ENCODE measurements around the gene CCDC24. TPM values are rescaled to one million over a fixed set of nuclear protein-coding genes. Genes with fewer than 3 reads are reported as not detected.

The CCDC24 gene
- total and polyA plus RNA-seq, 2 of the 4 experiments (the other 2 are of a cell fraction): 1.4 to 4.6 TPM

DNA sequence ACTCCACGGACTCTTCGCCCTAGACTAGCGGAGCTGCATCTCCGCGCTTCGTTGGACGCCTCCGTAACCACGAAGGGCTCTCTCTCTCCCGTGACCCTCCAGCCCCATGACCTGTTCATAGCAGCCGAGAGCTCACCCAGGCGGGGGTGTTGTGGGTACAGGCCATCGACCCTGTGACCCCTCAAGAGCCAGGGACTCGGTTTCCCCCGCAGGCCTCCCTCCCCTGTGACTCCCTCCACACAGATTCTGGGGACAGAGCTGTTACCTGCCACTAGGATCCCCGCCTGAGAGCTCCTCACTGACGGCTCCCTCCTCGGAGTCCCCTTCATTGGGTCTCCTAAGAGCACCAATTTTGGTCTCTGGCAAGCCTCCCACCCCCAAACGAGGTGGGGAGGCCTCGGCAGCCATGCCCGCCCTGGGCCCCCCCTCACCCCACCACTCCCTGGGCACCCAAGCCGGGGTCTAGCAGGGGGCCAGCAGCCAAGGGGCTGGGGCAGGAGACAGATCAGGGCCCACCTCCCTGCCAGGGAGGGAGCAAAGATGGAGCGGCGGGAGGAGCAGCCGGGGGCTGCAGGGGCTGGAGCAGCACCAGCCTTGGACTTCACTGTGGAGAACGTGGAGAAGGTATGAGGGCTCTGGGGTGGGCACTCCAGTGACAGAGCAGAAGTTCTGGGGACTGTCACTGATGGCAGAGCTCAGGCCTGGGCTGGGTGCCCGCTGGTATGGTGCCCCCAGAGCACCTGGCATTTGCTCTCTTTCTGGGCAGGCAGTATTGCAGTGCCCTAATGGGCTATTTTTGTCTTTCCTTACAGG is 44.1 kb upstream of the CCDC24 start:
- H3K23ac ChIP-seq (ENCODE audit: low read depth, low read length): peak overlapping the region; percentile 86; the same call in 1 of the 2 replicates
- H2AK5ac ChIP-seq (ENCODE audit: low read depth, low read length): peak overlapping the region; percentile 93
- H3K79me1 ChIP-seq (ENCODE audit: low read depth in 1 of 2, low read length in 2 of 2): peaks cover 13 to 53% of the 10 kb centered on the region in 2 experiments
- DNase-seq: no peak
- no peaks in the 10 kb centered on the region for H3K27me3 ChIP-seq (ENCODE audit: control insufficient read depth, insufficient read depth, low read length)
- peak overlapping the region; percentile 87 for H4K5ac ChIP-seq (ENCODE audit: low read depth, low read length)
- in situ Hi-C loops (cut with MboI; ENCODE audit: low sequenced_read_pairs) (no loop called here), intact Hi-C loops (cut with micrococcal nuclease) (loop anchor here (2.0 kb wide), 1 partner anchor 22 kb away; no protein-coding TSS in a partner anchor), dilution Hi-C loops (cut with HindIII; ENCODE audit: low sequenced_read_pairs, unreplicated experiment) (no loop called here)
- H2AFZ ChIP-seq (replicated peaks; ENCODE audit: low read length, poor library complexity): peak overlapping the region; percentile 96
- 40% methylated on average over 1 of the region's 27 CpGs; no CpG with 5 or more reads in 1 of the 2 experiments for WGBS, 2 experiments (ENCODE audit: extremely low coverage in 2 of 2, insufficient read length in 1 of 2)
- H2BK5ac ChIP-seq (ENCODE audit: low read depth, low read length, poor library complexity, severe bottlenecking): peak overlapping the region; percentile 98
- H2BK15ac ChIP-seq (ENCODE audit: low read depth, low read length): peak overlapping the region; percentile 99; the same call in 1 of the 3 replicates
- ChIA-PET POLR2A (ENCODE audit: unreplicated experiment) (no interaction called here), CTCF (interaction anchor here (2.1 to 3.5 kb wide), 2 partner anchors 13 to 184 kb away, joined by 10 to 21 read pairs; no protein-coding TSS in a partner anchor)
- peak overlapping the region; percentile 17; the same call in 1 of the 2 replicates for H2BK120ac ChIP-seq (ENCODE audit: low read depth, low read length)
- 0 out of 2 replicates have a peak, but pooled peaks have one; percentile 0 for ATAC-seq (ENCODE audit: low read depth)
- H4K91ac ChIP-seq (ENCODE audit: insufficient read depth, low read depth, low read length): peak overlapping the region; percentile 87; the same call in 1 of the 2 replicates
- peak overlapping the region; percentile 95 for H3K56ac ChIP-seq (ENCODE audit: extremely low read depth, insufficient read depth, low read length)
- peak overlapping the region; percentile 83 for H3K4ac ChIP-seq (ENCODE audit: low read depth, low read length)
- H4K8ac ChIP-seq (ENCODE audit: low read depth in 2 of 2, low read length in 2 of 2): peak overlapping the region; percentile 93 to 99
- peak overlapping the region; percentile 98 for H2AK9ac ChIP-seq (replicated peaks; ENCODE audit: low read depth, low read length, poor library complexity)
- H4K20me1 ChIP-seq (ENCODE audit: insufficient read depth, low read length): no peaks in the 10 kb centered on the region
- H3K4me2 ChIP-seq (ENCODE audit: low read depth, low read length): peak overlapping the region; percentile 81
- peak overlapping the region; percentile 96 for H3K9ac ChIP-seq (ENCODE audit: low read depth, low read length)
- H3K18ac ChIP-seq (ENCODE audit: low read depth, low read length): peak overlapping the region; percentile 18; the same call in 1 of the 2 replicates
- peaks cover 15% of the 10 kb centered on the region for H3K4me1 ChIP-seq (ENCODE audit: control insufficient read depth, insufficient read depth, low read length)
- no TSS peak for BruUV-seq (replicated peaks)
- no peaks in the 10 kb centered on the region for H3K9me3 ChIP-seq (ENCODE audit: control insufficient read depth, insufficient read depth, low read length)
- H2BK20ac ChIP-seq (ENCODE audit: low read depth, low read length): no peak overlapping the region
- peak overlapping the region; percentile 98 for H3K14ac ChIP-seq (replicated peaks; ENCODE audit: low read depth, low read length)
- peak overlapping the region; percentile 97 for H3K27ac ChIP-seq (ENCODE audit: insufficient read depth, low read length)
- H3K4me3 ChIP-seq (ENCODE audit: insufficient read depth, low read depth, low read length): peak overlapping the region; percentile 67
- peaks cover 14% of the 10 kb centered on the region for H3K9me1 ChIP-seq (ENCODE audit: insufficient read depth, low read length)
- peaks cover 5% of the 10 kb centered on the region for H3K36me3 ChIP-seq (ENCODE audit: control insufficient read depth, insufficient read depth, low read length)
- TF ChIP-seq, protein P1, sequence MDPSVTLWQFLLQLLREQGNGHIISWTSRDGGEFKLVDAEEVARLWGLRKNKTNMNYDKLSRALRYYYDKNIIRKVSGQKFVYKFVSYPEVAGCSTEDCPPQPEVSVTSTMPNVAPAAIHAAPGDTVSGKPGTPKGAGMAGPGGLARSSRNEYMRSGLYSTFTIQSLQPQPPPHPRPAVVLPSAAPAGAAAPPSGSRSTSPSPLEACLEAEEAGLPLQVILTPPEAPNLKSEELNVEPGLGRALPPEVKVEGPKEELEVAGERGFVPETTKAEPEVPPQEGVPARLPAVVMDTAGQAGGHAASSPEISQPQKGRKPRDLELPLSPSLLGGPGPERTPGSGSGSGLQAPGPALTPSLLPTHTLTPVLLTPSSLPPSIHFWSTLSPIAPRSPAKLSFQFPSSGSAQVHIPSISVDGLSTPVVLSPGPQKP (IDR thresholded peaks at IDR 0.05; ENCODE audit: borderline replicate concordance, low read depth, low read length): no peak
- no peak for TF ChIP-seq BHLHE40 (IDR thresholded peaks at IDR 0.05; ENCODE audit: low read depth, low read length)
- TF ChIP-seq MXI1 (IDR thresholded peaks at IDR 0.05; ENCODE audit: borderline replicate concordance, low read depth, low read length): no peak
- TF ChIP-seq RFX5 (IDR thresholded peaks at IDR 0.05; ENCODE audit: low read depth, low read length): no peak
- TF ChIP-seq NFE2L2 (IDR thresholded peaks at IDR 0.05; ENCODE audit: low read depth, low read length): no peak
- no peak for TF ChIP-seq CHD1 (IDR thresholded peaks at IDR 0.05; ENCODE audit: low read depth, low read length)
- TF ChIP-seq, protein P2, sequence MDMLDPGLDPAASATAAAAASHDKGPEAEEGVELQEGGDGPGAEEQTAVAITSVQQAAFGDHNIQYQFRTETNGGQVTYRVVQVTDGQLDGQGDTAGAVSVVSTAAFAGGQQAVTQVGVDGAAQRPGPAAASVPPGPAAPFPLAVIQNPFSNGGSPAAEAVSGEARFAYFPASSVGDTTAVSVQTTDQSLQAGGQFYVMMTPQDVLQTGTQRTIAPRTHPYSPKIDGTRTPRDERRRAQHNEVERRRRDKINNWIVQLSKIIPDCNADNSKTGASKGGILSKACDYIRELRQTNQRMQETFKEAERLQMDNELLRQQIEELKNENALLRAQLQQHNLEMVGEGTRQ (IDR thresholded peaks at IDR 0.05; ENCODE audit: low read depth, low read length): no peak
- TF ChIP-seq MAZ (IDR thresholded peaks at IDR 0.05; ENCODE audit: borderline replicate concordance, low read depth, low read length): no peak
- TF ChIP-seq CEBPB (IDR thresholded peaks at IDR 0.05; ENCODE audit: low read depth, low read length): no peak
- TF ChIP-seq, protein P3, sequence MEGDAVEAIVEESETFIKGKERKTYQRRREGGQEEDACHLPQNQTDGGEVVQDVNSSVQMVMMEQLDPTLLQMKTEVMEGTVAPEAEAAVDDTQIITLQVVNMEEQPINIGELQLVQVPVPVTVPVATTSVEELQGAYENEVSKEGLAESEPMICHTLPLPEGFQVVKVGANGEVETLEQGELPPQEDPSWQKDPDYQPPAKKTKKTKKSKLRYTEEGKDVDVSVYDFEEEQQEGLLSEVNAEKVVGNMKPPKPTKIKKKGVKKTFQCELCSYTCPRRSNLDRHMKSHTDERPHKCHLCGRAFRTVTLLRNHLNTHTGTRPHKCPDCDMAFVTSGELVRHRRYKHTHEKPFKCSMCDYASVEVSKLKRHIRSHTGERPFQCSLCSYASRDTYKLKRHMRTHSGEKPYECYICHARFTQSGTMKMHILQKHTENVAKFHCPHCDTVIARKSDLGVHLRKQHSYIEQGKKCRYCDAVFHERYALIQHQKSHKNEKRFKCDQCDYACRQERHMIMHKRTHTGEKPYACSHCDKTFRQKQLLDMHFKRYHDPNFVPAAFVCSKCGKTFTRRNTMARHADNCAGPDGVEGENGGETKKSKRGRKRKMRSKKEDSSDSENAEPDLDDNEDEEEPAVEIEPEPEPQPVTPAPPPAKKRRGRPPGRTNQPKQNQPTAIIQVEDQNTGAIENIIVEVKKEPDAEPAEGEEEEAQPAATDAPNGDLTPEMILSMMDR (conservative IDR thresholded peaks at IDR 0.05; ENCODE audit: low read depth, low read length): no peak
- TF ChIP-seq MAFK (IDR thresholded peaks at IDR 0.05; ENCODE audit: low read depth, low read length): no peak
- TF ChIP-seq RCOR1 (IDR thresholded peaks at IDR 0.05; ENCODE audit: insufficient replicate concordance, low read length): no peak
- TF ChIP-seq POLR2A (IDR thresholded peaks at IDR 0.05; ENCODE audit: low read depth, low read length): no peak
- TF ChIP-seq RAD21 (IDR thresholded peaks at IDR 0.05; ENCODE audit: low read length): no peak
